ENCODE data around the gene OLFM1.

DNA sequence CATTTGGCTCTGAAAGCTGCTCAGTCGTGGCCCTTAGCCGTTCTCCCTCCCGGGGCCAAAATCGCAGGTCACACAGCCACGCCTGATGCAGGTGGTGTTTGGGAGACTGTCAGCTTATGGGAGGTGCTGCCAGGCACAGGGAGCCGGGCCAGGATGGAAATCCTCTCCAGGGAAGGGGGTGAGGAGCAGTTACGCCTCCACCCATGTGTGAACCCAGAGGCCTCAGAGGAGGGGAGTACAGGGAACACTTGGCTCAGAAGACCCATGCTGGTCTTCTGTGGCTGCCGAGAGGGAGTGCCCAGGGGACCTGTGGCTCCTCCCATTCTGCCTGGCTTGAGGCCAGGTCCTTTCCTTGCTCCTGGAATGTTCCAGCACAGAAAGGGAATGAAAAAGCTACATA, 3.6 kb upstream of the OLFM1 start:
- TF ChIP-seq, protein P1, sequence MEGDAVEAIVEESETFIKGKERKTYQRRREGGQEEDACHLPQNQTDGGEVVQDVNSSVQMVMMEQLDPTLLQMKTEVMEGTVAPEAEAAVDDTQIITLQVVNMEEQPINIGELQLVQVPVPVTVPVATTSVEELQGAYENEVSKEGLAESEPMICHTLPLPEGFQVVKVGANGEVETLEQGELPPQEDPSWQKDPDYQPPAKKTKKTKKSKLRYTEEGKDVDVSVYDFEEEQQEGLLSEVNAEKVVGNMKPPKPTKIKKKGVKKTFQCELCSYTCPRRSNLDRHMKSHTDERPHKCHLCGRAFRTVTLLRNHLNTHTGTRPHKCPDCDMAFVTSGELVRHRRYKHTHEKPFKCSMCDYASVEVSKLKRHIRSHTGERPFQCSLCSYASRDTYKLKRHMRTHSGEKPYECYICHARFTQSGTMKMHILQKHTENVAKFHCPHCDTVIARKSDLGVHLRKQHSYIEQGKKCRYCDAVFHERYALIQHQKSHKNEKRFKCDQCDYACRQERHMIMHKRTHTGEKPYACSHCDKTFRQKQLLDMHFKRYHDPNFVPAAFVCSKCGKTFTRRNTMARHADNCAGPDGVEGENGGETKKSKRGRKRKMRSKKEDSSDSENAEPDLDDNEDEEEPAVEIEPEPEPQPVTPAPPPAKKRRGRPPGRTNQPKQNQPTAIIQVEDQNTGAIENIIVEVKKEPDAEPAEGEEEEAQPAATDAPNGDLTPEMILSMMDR (IDR thresholded peaks at IDR 0.05; ENCODE audit: low read depth, low read length, missing input control): no peak
- TF ChIP-seq RXRA (IDR thresholded peaks at IDR 0.05) (no peak), JUND (IDR thresholded peaks at IDR 0.05) (no peak), ATF3 (IDR thresholded peaks at IDR 0.05) (no peak), YY1 (IDR thresholded peaks at IDR 0.05) (no peak), SP1 (IDR thresholded peaks at IDR 0.05) (no peak), HNF4G (IDR thresholded peaks at IDR 0.05) (no peak), FOXA1 (IDR thresholded peaks at IDR 0.05) (no peak), ZBTB33 (IDR thresholded peaks at IDR 0.05) (no peak), RAD21 (IDR thresholded peaks at IDR 0.05) (no peak), TAF1 (conservative IDR thresholded peaks at IDR 0.05) (no peak), GABPA (IDR thresholded peaks at IDR 0.05 in 1 of 2, conservative IDR thresholded peaks at IDR 0.05 in 1 of 2) (no peak)
- TF ChIP-seq, protein P2, sequence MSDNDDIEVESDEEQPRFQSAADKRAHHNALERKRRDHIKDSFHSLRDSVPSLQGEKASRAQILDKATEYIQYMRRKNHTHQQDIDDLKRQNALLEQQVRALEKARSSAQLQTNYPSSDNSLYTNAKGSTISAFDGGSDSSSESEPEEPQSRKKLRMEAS (IDR thresholded peaks at IDR 0.05): no peak

Data from liver (tissue), 3 donors.